RWPE1 (cell line): ENCODE measurements around the gene GCNT2.
"Not testable (repeated sequence)": the region's sequence is repeated elsewhere in the genome, so short reads cannot be mapped to it uniquely, and the experiment has no call there.

Source experiments
- CTCF ChIA-PET: fragments of 350-600 bp; sonication (Branson Sonifier 250); formaldehyde crosslinking; extraction: SDS; loops from one replicate; lab custom pipeline; 2021; lab: Yijun Ruan, JAX
- POLR2A ChIA-PET: fragments of 400-600 bp; formaldehyde crosslinking; extraction: SDS; loops from one replicate; lab custom pipeline; 2020; ENCODE audit warnings: antibody characterized with exemption; ENCODE audit not compliant: low non-redundant PET; lab: Yijun Ruan, JAX
- DNase-seq: peaks from one replicate; pipeline ENCODE4 v3.0.0; 2012; ENCODE audit warnings: low spot score
- H3K27ac ChIP-seq: fragments of 450-650 bp; 2 replicates; pipeline ENCODE4 v1.5.1; 2017
- TF ChIP-seq, protein P1 (sequence below): fragments of 450-650 bp; conservative IDR thresholded peaks from 2 replicates; pipeline ENCODE4 v1.5.1; 2017; ENCODE audit warnings: low read depth, mild to moderate bottlenecking

Gene GCNT2

DNA sequence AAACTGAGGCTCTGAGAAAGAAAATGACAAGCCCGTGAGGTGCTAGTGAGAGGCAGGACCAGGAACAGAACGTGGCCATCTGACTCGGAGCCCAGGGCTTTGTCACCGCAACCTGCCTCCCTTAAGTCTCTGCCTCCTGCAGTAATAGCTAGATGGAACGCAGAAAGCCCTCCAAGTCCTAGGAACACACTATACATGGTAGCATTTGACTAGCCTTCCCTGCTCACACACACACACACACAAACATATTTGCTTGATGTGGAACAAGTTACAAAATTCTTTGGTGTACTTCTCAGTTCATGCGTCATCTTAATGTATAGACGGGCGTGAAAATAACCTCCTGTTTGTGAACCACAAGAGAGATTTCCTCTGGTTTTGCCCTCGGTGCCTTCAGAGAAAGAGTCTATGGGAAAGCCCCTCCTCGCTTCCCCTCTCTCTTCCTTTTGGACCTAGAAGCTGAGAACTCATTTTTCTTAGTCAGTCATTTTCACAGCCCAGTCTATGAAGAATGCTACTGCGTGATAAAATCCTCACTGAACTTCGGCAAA, 134.4 kb downstream of the GCNT2 start:
- no peak overlapping the region for H3K27ac ChIP-seq
- ChIA-PET CTCF (no interaction called here), POLR2A (no interaction called here)
- DNase-seq = no peak
- TF ChIP-seq, protein P1, sequence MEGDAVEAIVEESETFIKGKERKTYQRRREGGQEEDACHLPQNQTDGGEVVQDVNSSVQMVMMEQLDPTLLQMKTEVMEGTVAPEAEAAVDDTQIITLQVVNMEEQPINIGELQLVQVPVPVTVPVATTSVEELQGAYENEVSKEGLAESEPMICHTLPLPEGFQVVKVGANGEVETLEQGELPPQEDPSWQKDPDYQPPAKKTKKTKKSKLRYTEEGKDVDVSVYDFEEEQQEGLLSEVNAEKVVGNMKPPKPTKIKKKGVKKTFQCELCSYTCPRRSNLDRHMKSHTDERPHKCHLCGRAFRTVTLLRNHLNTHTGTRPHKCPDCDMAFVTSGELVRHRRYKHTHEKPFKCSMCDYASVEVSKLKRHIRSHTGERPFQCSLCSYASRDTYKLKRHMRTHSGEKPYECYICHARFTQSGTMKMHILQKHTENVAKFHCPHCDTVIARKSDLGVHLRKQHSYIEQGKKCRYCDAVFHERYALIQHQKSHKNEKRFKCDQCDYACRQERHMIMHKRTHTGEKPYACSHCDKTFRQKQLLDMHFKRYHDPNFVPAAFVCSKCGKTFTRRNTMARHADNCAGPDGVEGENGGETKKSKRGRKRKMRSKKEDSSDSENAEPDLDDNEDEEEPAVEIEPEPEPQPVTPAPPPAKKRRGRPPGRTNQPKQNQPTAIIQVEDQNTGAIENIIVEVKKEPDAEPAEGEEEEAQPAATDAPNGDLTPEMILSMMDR = no peak

DNA sequence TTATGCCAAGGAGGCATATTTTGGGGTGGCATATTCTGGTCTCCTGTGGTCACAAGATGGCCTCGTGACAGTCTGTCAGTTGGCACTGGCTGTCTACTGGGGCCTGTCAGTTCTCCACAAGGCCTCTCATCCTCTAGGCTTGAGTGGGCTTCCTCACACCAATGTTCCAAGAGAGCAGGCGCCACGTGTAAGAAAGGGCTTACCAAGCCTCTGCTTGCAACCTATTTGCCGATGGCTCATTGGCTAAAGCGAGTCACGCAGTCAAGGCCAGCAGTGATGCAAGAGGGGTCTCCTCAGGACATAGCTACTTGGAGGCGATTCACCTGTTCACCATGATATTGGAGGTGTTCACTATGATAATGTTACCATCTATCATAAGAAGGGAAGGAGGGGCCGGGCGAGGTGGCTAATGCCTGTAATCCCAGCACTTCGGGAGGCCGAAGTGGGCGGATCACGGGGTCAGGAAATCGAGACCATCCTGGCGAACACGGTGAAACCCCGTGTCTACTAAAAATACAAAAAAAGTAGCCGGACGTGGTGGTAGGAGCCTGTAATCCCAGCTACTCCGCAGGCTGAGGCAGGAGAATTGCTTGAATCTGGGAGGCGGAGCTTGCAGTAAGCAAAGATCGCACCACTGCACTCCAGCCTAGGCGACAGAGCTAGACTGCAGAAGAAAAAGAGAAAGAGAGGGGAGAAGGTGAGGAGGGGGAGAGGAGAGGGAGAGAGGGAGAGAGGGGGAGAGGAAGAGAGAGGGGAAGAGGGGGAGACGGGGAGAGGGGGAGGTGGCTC, 138.0 kb downstream of the GCNT2 start:
- TF ChIP-seq, protein P1 = no peak
- POLR2A ChIA-PET = no interaction called here
- DNase-seq = no peak
- CTCF ChIA-PET = no interaction called here
- H3K27ac ChIP-seq = no peak overlapping the region

DNA sequence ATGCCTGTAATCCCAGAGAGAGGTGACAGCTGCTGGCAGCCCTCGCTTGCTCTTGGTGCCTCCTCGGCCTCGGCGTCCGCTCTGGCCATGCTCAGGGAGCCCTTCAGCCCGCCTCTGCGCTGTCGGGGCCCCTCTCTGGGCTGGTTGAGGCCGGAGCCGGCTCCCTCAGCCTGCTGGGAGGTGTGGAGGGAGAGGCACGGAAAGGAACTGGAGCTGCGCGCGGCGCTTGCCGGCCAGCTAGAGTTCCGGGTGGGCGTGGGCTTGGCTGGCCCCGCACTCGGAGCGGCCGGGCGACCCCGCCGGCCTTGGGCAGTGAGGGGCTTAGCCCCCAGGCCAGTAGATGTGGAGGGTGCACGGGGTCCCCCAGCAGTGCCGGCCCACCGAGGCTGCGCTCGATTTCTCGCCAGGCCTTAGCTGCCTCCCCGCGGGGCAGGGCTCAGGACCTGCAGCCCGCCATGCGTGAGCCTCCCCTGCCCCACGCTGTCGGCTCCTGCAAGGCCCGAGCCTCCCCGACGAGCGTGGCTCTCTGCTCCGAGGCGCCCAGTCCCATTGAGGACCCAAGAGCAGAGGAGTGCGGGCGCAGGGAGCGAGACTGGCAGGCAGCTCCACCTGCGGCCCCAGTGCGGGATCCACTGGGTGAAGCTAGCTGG, 138.7 kb downstream of the GCNT2 start:
- TF ChIP-seq, protein P1 = no peak
- POLR2A ChIA-PET = no interaction called here

DNA sequence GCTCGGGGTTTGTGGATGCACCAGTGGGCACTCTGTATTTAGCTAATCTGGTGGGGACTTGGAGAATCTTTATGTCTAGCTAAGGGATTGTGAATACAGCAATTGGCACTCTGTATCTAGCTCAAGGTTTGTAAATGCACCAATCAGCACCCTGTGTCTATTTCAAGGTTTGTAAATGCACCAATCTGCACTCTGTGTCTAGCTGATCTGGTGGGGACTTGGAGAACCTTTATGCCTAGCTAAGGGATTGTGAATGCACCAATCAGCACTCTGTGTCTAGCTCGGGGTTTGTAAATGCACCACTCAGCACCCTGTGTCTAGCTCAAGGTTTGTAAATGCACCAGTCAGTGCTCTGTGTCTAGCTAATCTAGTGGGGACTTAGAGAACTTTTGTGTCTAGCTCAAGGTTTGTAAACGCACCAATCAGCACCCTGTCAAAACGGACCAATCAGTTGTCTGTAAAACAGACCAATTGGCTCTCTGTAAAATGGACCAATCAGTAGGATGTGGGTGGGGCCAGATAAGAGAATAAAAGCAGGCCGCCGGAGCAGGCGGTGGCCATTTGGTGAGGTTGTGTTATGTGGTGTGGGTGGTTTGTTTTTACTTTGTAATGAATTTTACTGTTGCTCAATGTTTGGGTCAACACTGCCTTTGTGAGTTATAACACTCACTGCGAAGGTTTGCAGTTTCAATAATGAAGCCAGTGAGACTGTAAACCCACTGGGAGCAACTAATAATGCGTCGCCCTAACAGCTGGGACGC, 139.5 kb downstream of the GCNT2 start:
- POLR2A ChIA-PET = not testable (repeated sequence)

More for the DNA sequence above, 138.7 kb downstream of the GCNT2 start:
- CTCF ChIA-PET = no interaction called here
- H3K27ac ChIP-seq = no peak overlapping the region
- no peak for DNase-seq

DNA sequence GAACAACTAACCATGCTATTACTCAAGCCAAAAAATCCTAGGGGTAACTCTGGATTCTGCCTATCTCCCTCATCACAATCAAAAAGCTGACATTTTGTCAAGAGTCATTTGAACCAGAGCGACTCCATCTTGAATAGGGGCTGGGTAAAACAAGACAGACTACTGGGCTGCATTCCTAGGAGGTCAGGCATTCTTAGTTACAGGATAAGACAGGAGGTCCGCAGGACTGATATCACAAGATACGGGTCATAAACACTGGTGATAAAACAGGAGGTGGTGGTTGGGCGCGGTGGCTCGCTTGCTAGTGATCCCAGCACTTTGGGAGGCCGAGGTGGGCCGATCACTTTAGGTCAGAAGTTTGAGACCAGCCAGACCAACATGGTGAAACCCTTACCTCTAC, 141.1 kb downstream of the GCNT2 start:
- H3K27ac ChIP-seq = no peak overlapping the region
- no peak for DNase-seq
- ChIA-PET POLR2A (no interaction called here), CTCF (interaction anchor here (0.6 kb wide), 1 partner anchor 149 kb away, joined by 3 read pairs; no protein-coding TSS in a partner anchor)
- TF ChIP-seq, protein P1 = no peak

More for the DNA sequence above, 139.5 kb downstream of the GCNT2 start:
- not testable (repeated sequence) for DNase-seq, H3K27ac ChIP-seq
- CTCF ChIA-PET = interaction anchor here (0.5 kb wide), 1 partner anchor 1793 kb away, joined by 4 read pairs; no protein-coding TSS in a partner anchor

DNA sequence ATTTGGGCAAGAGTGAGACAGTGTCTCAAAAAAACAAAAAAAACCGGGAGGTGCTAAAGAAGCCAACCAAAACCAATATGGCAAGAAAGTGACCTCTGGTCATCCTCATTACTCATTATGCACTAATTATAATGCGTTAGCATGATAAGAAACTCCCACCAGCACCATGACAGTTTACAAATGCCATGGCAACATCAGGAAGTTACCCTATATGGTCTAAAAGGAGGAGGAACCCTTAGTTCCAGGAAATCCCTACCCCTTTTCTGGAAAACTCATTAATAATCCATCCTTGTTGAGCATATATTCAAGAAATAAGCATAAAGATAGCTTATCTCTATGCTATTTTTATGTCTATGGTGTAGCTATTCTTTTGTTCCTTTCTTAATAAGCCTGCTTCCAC, 141.6 kb downstream of the GCNT2 start:
- H3K27ac ChIP-seq = no peak overlapping the region
- CTCF ChIA-PET = no interaction called here
- POLR2A ChIA-PET = no interaction called here
- TF ChIP-seq, protein P1 = no peak
- DNase-seq = no peak

DNA sequence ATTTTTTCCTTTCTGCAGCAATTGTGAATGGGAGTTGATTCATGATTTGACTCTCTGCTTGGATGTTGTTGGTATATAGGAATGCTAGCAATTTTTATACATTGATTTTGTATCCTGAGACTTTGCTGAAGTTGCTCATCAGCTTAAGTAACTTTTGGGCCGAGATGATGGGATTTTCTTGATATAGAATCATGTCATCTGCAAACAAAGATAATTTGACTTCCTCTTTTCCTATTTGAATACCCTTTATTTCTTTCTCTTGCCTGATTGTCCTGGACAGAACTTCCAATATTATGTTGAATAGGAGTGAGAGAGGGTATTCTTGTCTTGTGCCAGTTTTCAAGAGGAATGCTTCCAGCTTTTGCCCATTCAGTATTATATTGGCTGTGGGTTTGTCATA, 144.4 kb downstream of the GCNT2 start:
- H3K27ac ChIP-seq, DNase-seq, CTCF ChIA-PET, POLR2A ChIA-PET: not testable (repeated sequence)
